Peyer's patch (tissue), 4 donors: ENCODE results near the gene IDH3G.

Experiments
- POLR2A ChIP-seq, 2 donors: fragments of 450-650 bp; IDR thresholded peaks; one replicate each; pipeline ENCODE4 v1.5.1; 2017; ENCODE audit warnings: antibody characterized with exemption in 2 of 2, mild to moderate bottlenecking in 2 of 2, moderate library complexity in 2 of 2
- TF ChIP-seq, protein P1 (sequence below), 6 experiments: fragments of 450-650 bp in 4 of 6; fragments of 200-600 bp in 2 of 6; sonication (generic) in 1 of 6; IDR thresholded peaks; one replicate each; pipeline ENCODE4 v1.5.1; 2017 to 2019; ENCODE audit warnings: antibody characterized with exemption in 6 of 6, mild to moderate bottlenecking in 3 of 6, moderate library complexity in 1 of 6

DNA sequence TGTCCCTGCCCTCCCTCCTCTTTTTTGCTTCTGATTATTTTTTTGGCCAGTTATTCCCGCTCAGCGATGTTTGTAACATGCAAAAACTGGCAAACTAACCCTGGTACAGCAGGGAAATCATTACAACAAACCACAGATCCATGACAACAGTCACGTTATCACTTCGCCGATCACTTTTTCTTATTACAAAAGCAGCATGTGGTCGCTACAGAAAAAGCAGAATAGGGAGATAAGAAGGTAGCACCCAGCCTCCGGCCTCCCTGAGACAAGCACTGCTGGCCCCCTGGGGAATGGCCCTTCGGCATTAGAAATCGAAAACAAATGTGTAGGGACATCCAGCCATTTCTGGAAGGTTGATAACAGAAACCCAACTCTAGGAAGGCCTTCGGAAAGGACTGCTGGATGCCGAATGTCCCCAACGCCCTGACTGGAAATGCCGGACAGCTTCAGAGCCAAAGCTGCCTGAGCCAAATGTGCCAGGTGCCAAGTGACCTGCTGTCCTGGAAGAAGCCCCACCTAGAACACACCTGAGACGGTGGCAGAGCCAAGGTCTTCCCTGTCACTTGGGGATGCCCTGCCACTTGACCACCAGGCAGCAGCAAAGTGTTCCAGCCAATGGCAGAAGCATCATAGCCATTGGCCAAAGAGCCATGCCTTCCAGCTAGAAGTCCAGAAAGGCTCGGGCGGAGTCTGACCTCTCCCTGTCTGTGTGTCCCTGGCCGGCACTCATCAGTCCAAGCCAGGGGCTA lies 2.9 kb downstream of the IDH3G start:
- TF ChIP-seq, protein P1, sequence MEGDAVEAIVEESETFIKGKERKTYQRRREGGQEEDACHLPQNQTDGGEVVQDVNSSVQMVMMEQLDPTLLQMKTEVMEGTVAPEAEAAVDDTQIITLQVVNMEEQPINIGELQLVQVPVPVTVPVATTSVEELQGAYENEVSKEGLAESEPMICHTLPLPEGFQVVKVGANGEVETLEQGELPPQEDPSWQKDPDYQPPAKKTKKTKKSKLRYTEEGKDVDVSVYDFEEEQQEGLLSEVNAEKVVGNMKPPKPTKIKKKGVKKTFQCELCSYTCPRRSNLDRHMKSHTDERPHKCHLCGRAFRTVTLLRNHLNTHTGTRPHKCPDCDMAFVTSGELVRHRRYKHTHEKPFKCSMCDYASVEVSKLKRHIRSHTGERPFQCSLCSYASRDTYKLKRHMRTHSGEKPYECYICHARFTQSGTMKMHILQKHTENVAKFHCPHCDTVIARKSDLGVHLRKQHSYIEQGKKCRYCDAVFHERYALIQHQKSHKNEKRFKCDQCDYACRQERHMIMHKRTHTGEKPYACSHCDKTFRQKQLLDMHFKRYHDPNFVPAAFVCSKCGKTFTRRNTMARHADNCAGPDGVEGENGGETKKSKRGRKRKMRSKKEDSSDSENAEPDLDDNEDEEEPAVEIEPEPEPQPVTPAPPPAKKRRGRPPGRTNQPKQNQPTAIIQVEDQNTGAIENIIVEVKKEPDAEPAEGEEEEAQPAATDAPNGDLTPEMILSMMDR (IDR thresholded peaks at IDR 0.05): no peak
- no peak for TF ChIP-seq POLR2A (IDR thresholded peaks at IDR 0.05)
